ENCODE measurements around the gene TMEM88. TPM values are rescaled to one million over a fixed set of nuclear protein-coding genes. Genes with fewer than 3 reads are reported as not detected.
A peak's percentile ranks its signal among the peaks of the same experiment; 100 is the strongest.

TMEM88 gene
- total RNA-seq, 1 experiment from 2014 or later: 11.3 TPM

GRCh38 chr17:7823581-7824001, 31.3 kb upstream of the TMEM88 start:
- Histone ChIP-seq H3K27ac (ENCODE audit: insufficient read length, low read depth, low read length) (no peak overlapping the region), H2AK5ac (ENCODE audit: insufficient read length, low read length) (no peak overlapping the region), H3K9me3 (ENCODE audit: control insufficient read depth, low read depth, low read length) (no peaks in the 10 kb centered on the region), H4K5ac (ENCODE audit: insufficient read length, low read depth, low read length) (no peak overlapping the region), H2BK5ac (ENCODE audit: insufficient read length, low read length) (no peak overlapping the region), H3K23me2 (ENCODE audit: insufficient read length, low read depth, low read length, poor library complexity, severe bottlenecking) (no peaks in the 10 kb centered on the region), H4K91ac (ENCODE audit: insufficient read length, low read depth, low read length) (no peak overlapping the region), H3K27me3 (ENCODE audit: insufficient read depth, low read length) (no peaks in the 10 kb centered on the region; the same call in 1 of the 2 replicates), H3K56ac (ENCODE audit: insufficient read length, low read depth, low read length) (no peak overlapping the region), H2AFZ (ENCODE audit: low read length) (no peak overlapping the region), H4K20me1 (ENCODE audit: control insufficient read depth, insufficient read depth, insufficient read length) (no peaks in the 10 kb centered on the region), H2BK120ac (ENCODE audit: low read depth, low read length, poor library complexity, severe bottlenecking) (no peak overlapping the region), H3K4ac (ENCODE audit: low read depth, low read length) (no peak overlapping the region), H3K79me2 (ENCODE audit: insufficient read depth, low read length) (no peaks in the 10 kb centered on the region), H3K9ac (ENCODE audit: extremely low read depth, insufficient read length, low read length) (no peak overlapping the region), H3K14ac (ENCODE audit: insufficient read depth, low read length) (no peak overlapping the region), H3K23ac (ENCODE audit: insufficient read length, low read depth, low read length) (no peak overlapping the region), H3T11ph (ENCODE audit: low read length) (no peak overlapping the region), H4K8ac (replicated peaks; ENCODE audit: insufficient read length, low read depth, low read length) (no peak overlapping the region), H3K18ac (ENCODE audit: insufficient read length, low read depth, low read length) (no peak overlapping the region), H3K4me1 (ENCODE audit: insufficient read depth, low read length) (no peaks in the 10 kb centered on the region), H2BK20ac (ENCODE audit: low read depth, low read length, poor library complexity, severe bottlenecking) (no peak overlapping the region), H3K79me1 (ENCODE audit: insufficient read depth, low read depth, low read length, poor library complexity, severe bottlenecking) (no peaks in the 10 kb centered on the region), H2BK12ac (ENCODE audit: insufficient read length, low read depth, low read length) (no peak overlapping the region), H2BK15ac (ENCODE audit: low read depth, low read length) (no peak overlapping the region), H3K4me2 (ENCODE audit: insufficient read depth, insufficient read length, low read length) (no peak overlapping the region)
- DNase-seq: peak; percentile 80
- peaks cover 65% of the 10 kb centered on the region for H3K27me3 Mint-ChIP-seq (ENCODE audit: low read depth)
- H3K4me3 Mint-ChIP-seq: no peak overlapping the region; a peak in 1 of 5 replicates
- no peaks in the 10 kb centered on the region for H3K36me3 Mint-ChIP-seq (ENCODE audit: insufficient read depth in 1 of 3, low read depth in 3 of 3)
- peak overlapping the region in 1 of 3 experiments; percentile 86; a peak in 2 of 7 replicates for H3K27ac Mint-ChIP-seq
- no CpG with 5 or more reads among the region's 20 CpGs for WGBS (ENCODE audit: extremely low coverage, insufficient read length, low lambda C conversion rate)
- TF ChIP-seq, protein P1, sequence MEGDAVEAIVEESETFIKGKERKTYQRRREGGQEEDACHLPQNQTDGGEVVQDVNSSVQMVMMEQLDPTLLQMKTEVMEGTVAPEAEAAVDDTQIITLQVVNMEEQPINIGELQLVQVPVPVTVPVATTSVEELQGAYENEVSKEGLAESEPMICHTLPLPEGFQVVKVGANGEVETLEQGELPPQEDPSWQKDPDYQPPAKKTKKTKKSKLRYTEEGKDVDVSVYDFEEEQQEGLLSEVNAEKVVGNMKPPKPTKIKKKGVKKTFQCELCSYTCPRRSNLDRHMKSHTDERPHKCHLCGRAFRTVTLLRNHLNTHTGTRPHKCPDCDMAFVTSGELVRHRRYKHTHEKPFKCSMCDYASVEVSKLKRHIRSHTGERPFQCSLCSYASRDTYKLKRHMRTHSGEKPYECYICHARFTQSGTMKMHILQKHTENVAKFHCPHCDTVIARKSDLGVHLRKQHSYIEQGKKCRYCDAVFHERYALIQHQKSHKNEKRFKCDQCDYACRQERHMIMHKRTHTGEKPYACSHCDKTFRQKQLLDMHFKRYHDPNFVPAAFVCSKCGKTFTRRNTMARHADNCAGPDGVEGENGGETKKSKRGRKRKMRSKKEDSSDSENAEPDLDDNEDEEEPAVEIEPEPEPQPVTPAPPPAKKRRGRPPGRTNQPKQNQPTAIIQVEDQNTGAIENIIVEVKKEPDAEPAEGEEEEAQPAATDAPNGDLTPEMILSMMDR (conservative IDR thresholded peaks at IDR 0.05): no peak
- H3K4me1 Mint-ChIP-seq: peaks cover 8 to 18% of the 10 kb centered on the region in 2 experiments
- no peaks in the 10 kb centered on the region for H3K9me3 Mint-ChIP-seq
